Upper lobe of right lung (tissue), 1 donor: ENCODE results near the gene C1QTNF7. TPM values are rescaled to one million over a fixed set of nuclear protein-coding genes. Genes with fewer than 3 reads are reported as not detected.

Experiments
- ATAC-seq: fragments of 200-7000 bp; cut with Tn5 transposase; one replicate; pipeline ENCODE4 v1.9.1; 2020; ENCODE audit warnings: mild to moderate bottlenecking, moderate library complexity
- DNase-seq: peaks from one replicate; pipeline ENCODE4 v3.0.0-alpha.2; 2020
- H3K27ac ChIP-seq: fragments of 200-600 bp; one replicate; pipeline ENCODE4 v1.8.0; 2022
- H3K27me3 ChIP-seq: fragments of 200-600 bp; one replicate; pipeline ENCODE4 v1.8.0; 2022; ENCODE audit warnings: mild to moderate bottlenecking
- H3K36me3 ChIP-seq: fragments of 200-600 bp; one replicate; pipeline ENCODE4 v1.8.0; 2022
- H3K4me1 ChIP-seq: fragments of 200-600 bp; one replicate; pipeline ENCODE4 v1.8.0; 2022
- H3K4me3 ChIP-seq: fragments of 200-600 bp; one replicate; pipeline ENCODE4 v1.8.0; 2022; ENCODE audit warnings: mild to moderate bottlenecking
- H3K9me3 ChIP-seq: fragments of 200-600 bp; one replicate; pipeline ENCODE4 v1.8.0; 2022
- intact Hi-C: fragments of 100-400 bp; cut with DNase I; formaldehyde crosslinking; loops from one replicate; pipeline ENCODE4 v1.11.0; 2022
- total RNA-seq: library from RNA; stranded (reverse); fragmentation: NEBNext Ultra II Directional; extraction: Animal tissue kit (Norgen Biotek cat#: 25700); gene quantifications from one replicate; pipeline ENCODE4 v1.2.1, GENCODE V29; 2021
- TF ChIP-seq, protein P1 (sequence below): fragments of 200-600 bp; IDR thresholded peaks from one replicate; pipeline ENCODE4 v1.8.0; 2022; ENCODE audit warnings: antibody characterized with exemption
- donor health status: DM: no; HTN: yes; CAD: no; lungs with severe emphysema.

The C1QTNF7 gene
- total RNA-seq, 1 donor from 2014 or later: 15.1 TPM

GRCh38 chr4:15482842-15483241 is 55.0 kb downstream of the C1QTNF7 start:
- DNase-seq: no peak
- no peak overlapping the region for H3K4me3 ChIP-seq
- H3K36me3 ChIP-seq: no peaks in the 10 kb centered on the region
- no peaks in the 10 kb centered on the region for H3K4me1 ChIP-seq
- H3K27me3 ChIP-seq: no peaks in the 10 kb centered on the region
- no peak for ATAC-seq
- no peak overlapping the region for H3K27ac ChIP-seq
- TF ChIP-seq, protein P1, sequence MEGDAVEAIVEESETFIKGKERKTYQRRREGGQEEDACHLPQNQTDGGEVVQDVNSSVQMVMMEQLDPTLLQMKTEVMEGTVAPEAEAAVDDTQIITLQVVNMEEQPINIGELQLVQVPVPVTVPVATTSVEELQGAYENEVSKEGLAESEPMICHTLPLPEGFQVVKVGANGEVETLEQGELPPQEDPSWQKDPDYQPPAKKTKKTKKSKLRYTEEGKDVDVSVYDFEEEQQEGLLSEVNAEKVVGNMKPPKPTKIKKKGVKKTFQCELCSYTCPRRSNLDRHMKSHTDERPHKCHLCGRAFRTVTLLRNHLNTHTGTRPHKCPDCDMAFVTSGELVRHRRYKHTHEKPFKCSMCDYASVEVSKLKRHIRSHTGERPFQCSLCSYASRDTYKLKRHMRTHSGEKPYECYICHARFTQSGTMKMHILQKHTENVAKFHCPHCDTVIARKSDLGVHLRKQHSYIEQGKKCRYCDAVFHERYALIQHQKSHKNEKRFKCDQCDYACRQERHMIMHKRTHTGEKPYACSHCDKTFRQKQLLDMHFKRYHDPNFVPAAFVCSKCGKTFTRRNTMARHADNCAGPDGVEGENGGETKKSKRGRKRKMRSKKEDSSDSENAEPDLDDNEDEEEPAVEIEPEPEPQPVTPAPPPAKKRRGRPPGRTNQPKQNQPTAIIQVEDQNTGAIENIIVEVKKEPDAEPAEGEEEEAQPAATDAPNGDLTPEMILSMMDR: no peak
- intact Hi-C loops: no loop called here
- peaks cover 5% of the 10 kb centered on the region for H3K9me3 ChIP-seq

GRCh38 chr4:15488136-15488535 is 60.3 kb downstream of the C1QTNF7 start:
- Histone ChIP-seq H3K36me3 (no peaks in the 10 kb centered on the region), H3K4me1 (no peaks in the 10 kb centered on the region), H3K27ac (no peak overlapping the region), H3K9me3 (peaks cover 5% of the 10 kb centered on the region), H3K27me3 (no peaks in the 10 kb centered on the region), H3K4me3 (no peak overlapping the region)
- TF ChIP-seq, protein P1: no peak
- DNase-seq (no peak), ATAC-seq (no peak)
- intact Hi-C loops: no loop called here

DNA sequence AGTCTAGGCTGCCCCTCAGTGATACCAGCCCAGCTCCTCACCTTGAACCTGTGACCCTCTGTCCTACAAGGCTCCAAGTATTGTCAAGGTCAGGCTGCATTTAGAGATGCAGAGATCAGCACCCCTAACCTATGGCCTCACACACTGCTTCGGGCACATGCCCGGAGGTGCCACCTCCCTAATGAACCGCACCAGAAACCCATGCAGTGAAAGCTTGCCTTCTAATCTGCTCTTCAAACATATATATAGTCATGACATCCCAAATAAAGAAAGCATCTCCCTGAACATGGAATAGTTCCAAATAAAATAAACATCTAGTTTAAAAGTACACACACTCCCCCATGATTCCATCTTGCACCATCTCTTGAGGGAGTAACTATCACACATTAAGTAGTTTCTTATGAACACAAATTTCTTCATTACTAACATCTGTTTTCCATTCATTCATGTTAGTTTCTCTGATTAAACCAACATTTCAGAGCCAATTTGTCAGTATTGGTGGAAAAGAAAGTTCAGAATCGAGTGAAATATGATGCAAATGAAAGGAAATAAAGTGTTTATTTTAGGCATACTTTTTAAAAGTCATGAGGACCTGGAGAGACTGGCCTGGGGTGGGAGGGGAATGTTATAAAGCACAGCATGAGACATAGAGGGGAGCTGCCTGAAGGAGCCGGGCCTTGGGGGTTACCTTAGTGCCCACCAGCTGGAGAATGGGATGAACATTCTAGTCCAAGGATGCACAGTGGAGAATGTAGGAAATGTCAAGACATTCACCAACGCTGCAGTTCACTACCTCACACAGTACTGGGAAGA is 61.0 kb downstream of the C1QTNF7 start:
- Histone ChIP-seq H3K4me3 (no peak overlapping the region), H3K36me3 (no peaks in the 10 kb centered on the region), H3K27me3 (no peaks in the 10 kb centered on the region), H3K4me1 (no peaks in the 10 kb centered on the region), H3K9me3 (peaks cover 5% of the 10 kb centered on the region), H3K27ac (no peak overlapping the region)
- DNase-seq (no peak), ATAC-seq (no peak)
- intact Hi-C loops: no loop called here
- TF ChIP-seq, protein P1: no peak

GRCh38 chr4:15489551-15489950 is 61.7 kb downstream of the C1QTNF7 start:
- TF ChIP-seq, protein P1: no peak
- Histone ChIP-seq H3K27me3 (no peaks in the 10 kb centered on the region), H3K4me1 (no peaks in the 10 kb centered on the region), H3K27ac (no peak overlapping the region), H3K36me3 (no peaks in the 10 kb centered on the region), H3K9me3 (peaks cover 5% of the 10 kb centered on the region), H3K4me3 (no peak overlapping the region)
- intact Hi-C loops: no loop called here
- DNase-seq (no peak), ATAC-seq (no peak)

GRCh38 chr4:15493411-15493810 is 65.6 kb downstream of the C1QTNF7 start:
- Histone ChIP-seq H3K27ac (no peak overlapping the region), H3K4me3 (no peak overlapping the region), H3K4me1 (no peaks in the 10 kb centered on the region), H3K27me3 (no peaks in the 10 kb centered on the region), H3K36me3 (no peaks in the 10 kb centered on the region), H3K9me3 (no peaks in the 10 kb centered on the region)
- DNase-seq (no peak), ATAC-seq (no peak)
- intact Hi-C loops: no loop called here
- TF ChIP-seq, protein P1: no peak
